HepG2 (cell line): ENCODE data around the gene PDGFRB.

Experiments used
- HOMEZ ChIP-seq: IDR thresholded peaks from 2 replicates; pipeline ENCODE4 v1.6.1; 2016; ENCODE audit warnings: low read depth
- POLR2A ChIP-seq, 2 experiments: IDR thresholded peaks; 2 replicates each; pipeline ENCODE4 v1.6.1; 2011; ENCODE audit warnings: low read depth in 2 of 2, low read length in 2 of 2, mild to moderate bottlenecking in 1 of 2, moderate library complexity in 1 of 2; ENCODE audit not compliant: insufficient read depth in 1 of 2
- YY1 ChIP-seq: IDR thresholded peaks from 2 replicates; pipeline ENCODE4 v1.6.1; 2011; ENCODE audit warnings: low read length, low read depth, moderate library complexity, mild to moderate bottlenecking; ENCODE audit not compliant: insufficient read depth, insufficient replicate concordance

- no peak for TF ChIP-seq YY1
- TF ChIP-seq HOMEZ (CRISPR knock-in tag) = no peak
- no peak for TF ChIP-seq POLR2A (IDR thresholded peaks at IDR 0.05; ENCODE audit: insufficient read depth in 1 of 2, low read depth in 2 of 2, low read length in 2 of 2)
These were observed 1.6 kb downstream of the PDGFRB start for GRCh38 chr5:150153957-150154617.
